ENCODE data around the gene POTEM. TPM values are rescaled to one million over a fixed set of nuclear protein-coding genes. Genes with fewer than 3 reads are reported as not detected.
"Not testable (repeated sequence)": the region's sequence is repeated elsewhere in the genome, so short reads cannot be mapped to it uniquely, and the experiment has no call there.

Gene POTEM
- total RNA-seq, 1 donor from 2014 or later: not detected

DNA sequence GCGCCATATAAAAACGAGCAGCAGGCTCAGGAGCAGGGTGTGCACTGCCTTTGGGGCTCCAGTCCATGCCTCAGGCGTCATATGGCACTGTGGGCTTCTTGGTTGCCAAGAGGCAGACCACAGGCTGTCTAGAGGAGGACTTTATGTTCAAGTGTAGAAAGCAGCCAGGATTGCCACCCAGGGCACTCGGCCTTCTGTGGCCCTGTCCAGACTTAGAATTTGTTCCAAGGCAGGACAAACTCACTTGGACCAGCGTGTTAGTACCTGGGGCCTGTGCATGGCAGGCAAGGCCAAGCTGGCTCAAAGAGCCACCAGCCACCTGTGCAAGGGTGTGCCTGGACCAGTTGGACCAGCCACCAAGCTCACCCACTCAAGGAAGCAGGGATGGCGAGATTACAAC, 40.4 kb downstream of the POTEM start:
- H3K4me1 ChIP-seq; DNase-seq; H3K27me3 ChIP-seq (ENCODE audit: low read depth); H3K4me3 ChIP-seq; H3K36me3 ChIP-seq; H3K9me3 ChIP-seq (replicated peaks); H3K27ac ChIP-seq (replicated peaks); intact Hi-C loops (cut with micrococcal nuclease): not testable (repeated sequence)

DNA sequence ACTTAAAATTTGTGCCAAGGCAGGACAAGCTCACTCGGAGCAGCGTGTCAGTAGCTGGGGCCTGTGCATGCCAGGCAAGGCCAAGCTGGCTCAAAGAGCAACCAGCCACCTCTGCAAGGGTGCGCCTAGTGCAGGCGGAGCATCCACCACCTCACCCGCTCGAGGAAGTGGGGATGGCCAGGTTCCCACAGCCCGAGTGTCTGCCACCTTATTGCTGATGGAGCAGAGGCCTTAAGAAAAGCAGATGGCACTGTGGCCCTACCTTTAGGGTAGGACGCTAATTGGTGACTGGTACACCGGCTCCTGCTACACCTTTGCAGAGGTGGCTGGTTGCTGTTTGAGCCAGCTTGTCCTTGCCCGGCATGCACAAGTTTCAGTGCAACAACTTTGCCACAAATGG, 43.8 kb downstream of the POTEM start:
- intact Hi-C loops (cut with micrococcal nuclease); H3K4me3 ChIP-seq; H3K4me1 ChIP-seq; H3K36me3 ChIP-seq; H3K27ac ChIP-seq (replicated peaks); H3K27me3 ChIP-seq (ENCODE audit: low read depth); H3K9me3 ChIP-seq (replicated peaks); DNase-seq: not testable (repeated sequence)

DNA sequence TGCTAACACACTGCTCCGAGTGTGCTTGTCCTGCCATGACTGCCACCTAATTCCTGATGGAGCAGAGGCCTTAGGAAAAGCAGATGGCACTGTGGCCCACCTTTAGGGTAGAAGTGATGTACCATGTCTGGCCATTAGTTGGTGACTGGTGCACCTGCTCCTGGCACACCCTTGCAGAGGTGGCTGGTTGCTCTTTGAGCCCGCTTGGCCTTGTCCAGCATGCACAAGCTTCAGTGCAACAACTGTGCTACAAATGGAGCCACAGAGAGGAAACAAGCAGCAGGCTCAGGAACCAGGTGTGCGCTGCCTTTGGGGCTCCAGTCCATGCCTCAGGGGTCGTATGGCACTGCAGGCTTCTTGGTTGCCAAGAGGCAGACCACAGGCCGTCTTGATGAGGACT, 44.5 kb downstream of the POTEM start:
- intact Hi-C loops (cut with micrococcal nuclease); H3K4me3 ChIP-seq; H3K4me1 ChIP-seq; DNase-seq; H3K27me3 ChIP-seq (ENCODE audit: low read depth); H3K36me3 ChIP-seq; H3K27ac ChIP-seq (replicated peaks); H3K9me3 ChIP-seq (replicated peaks): not testable (repeated sequence)

DNA sequence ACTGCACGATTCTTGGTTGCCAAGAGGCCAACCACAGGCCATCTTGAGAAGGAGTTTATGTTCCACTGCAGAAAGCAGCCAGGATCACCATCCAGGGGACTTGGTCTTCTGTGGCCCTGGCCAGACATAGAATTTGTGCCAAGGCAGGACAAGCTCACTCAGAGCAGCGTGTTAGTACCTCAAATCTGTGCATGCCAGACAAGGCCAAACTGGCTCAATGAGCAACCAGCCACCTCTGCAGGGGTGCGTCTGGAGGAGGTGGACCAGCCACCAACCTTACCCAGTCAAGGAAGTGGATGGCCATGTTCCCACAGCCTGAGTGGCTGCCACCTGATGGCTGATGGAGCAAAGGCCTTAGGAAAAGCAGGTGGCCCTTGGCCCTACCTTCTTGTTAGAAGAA, 48.0 kb downstream of the POTEM start:
- H3K4me1 ChIP-seq; H3K36me3 ChIP-seq; H3K27me3 ChIP-seq (ENCODE audit: low read depth); H3K27ac ChIP-seq (replicated peaks); DNase-seq; H3K4me3 ChIP-seq; H3K9me3 ChIP-seq (replicated peaks); intact Hi-C loops (cut with micrococcal nuclease): not testable (repeated sequence)

DNA sequence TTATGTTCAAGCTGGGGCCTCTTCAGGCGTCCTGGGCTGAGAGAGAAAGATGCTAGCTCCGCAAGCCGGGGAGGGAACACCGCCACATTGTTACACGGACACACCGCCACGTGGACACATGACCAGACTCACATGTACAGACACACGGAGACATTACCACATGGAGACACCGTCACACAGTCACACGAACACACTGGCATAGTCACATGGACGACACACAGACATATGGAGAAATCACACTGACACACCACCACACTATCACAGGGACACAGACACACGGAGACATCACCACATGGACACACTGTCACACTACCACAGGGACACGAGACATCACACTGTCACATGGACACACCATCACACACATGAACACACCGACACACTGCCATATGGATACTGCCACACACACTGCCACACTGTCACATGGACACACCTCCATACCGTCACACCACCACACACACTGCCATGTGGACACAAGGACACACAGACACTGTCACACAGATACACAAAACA, 57.9 kb downstream of the POTEM start:
- H3K9me3 ChIP-seq (replicated peaks); H3K27me3 ChIP-seq (ENCODE audit: low read depth); H3K4me3 ChIP-seq; DNase-seq; intact Hi-C loops (cut with micrococcal nuclease); H3K27ac ChIP-seq (replicated peaks); H3K36me3 ChIP-seq; H3K4me1 ChIP-seq: not testable (repeated sequence)

DNA sequence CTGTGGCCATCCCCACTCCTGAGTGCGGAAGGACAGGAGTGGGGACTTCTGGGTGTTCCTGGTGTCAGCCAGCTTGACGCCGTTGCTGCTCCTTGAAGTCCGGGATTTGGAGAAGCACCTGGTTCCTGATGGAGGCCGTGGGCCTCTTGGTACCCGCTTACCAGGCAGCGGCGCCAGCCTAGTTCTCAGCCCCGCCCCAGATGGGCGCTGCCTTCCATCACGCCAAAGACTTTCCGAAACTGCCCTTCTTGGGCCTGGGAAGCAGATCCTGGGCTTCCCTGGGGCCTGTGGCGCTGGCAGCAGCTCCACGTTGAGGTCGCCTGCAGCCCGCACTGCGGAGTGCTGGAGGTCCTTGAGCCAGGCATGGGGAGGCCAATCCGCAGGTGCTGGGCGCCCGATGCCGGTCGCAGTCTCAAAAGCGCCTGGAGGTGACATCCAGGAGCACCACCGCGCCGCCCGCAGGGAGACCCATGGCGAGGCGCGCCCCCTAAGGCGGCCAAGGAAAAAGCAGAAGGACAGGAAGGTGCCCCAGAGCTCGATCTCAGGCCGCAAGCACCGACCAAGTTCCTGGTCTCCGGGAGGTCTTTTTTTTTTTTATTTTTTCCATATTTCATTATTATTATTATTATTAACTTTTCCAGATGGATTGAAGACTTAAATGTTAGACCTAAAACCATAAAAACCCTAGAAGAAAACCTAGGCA, 59.6 kb downstream of the POTEM start:
- H3K4me3 ChIP-seq; H3K36me3 ChIP-seq; H3K27me3 ChIP-seq (ENCODE audit: low read depth); intact Hi-C loops (cut with micrococcal nuclease); DNase-seq; H3K9me3 ChIP-seq (replicated peaks); H3K27ac ChIP-seq (replicated peaks); H3K4me1 ChIP-seq: not testable (repeated sequence)

DNA sequence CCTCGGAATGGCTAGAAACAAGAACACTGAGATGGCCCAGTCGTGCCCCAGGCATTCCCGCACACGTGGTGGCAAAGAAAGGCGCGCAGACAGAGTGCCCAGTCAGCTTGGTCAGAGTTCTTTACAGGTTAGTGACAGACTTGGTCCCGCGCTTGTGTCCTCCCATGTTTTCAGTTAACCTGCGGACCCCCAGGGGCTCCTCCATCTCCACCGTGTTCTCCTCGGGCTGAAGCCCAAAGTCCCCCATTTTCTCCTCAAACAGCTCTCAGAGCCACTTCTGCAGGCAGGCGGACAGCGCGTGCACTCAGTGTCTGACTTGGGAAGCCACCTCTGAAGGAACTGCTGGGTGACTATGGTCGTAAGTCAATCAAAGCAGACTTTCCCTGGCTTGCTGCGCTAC, 60.7 kb downstream of the POTEM start:
- H3K4me3 ChIP-seq; H3K36me3 ChIP-seq; H3K4me1 ChIP-seq; intact Hi-C loops (cut with micrococcal nuclease); H3K27me3 ChIP-seq (ENCODE audit: low read depth); H3K9me3 ChIP-seq (replicated peaks); DNase-seq; H3K27ac ChIP-seq (replicated peaks): not testable (repeated sequence)

DNA sequence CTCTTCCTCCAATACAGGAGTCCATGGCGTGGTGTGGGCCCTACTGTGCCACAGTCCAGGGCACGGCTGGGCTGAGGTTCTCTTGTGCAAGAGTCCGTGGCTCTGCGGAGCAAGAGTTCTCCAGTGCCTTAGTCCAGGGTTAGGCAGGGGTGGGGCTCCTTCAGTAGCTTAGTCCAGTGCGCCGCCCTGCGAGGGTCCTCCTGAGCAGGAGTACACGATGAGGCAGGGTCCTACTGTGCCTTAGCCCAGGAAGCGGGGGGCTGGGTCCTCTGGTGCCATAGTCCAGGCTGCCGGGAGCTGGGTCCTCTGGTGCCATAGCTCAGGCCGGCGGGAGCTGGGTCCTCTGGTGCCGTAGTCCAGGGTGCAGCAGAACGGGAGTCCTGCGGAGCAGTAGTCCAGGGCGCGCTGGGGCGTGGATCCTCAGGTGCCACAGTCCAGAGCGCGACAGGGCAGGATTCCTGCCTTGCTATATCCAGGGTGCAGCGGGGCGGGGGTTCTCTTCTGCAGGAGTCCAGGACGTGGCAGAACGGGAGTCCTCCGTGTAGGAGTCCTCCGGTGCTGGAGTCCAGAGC, 69.7 kb downstream of the POTEM start:
- H3K9me3 ChIP-seq (replicated peaks); DNase-seq; H3K4me1 ChIP-seq; H3K27ac ChIP-seq (replicated peaks); H3K4me3 ChIP-seq; intact Hi-C loops (cut with micrococcal nuclease); H3K27me3 ChIP-seq (ENCODE audit: low read depth); H3K36me3 ChIP-seq: not testable (repeated sequence)

DNA sequence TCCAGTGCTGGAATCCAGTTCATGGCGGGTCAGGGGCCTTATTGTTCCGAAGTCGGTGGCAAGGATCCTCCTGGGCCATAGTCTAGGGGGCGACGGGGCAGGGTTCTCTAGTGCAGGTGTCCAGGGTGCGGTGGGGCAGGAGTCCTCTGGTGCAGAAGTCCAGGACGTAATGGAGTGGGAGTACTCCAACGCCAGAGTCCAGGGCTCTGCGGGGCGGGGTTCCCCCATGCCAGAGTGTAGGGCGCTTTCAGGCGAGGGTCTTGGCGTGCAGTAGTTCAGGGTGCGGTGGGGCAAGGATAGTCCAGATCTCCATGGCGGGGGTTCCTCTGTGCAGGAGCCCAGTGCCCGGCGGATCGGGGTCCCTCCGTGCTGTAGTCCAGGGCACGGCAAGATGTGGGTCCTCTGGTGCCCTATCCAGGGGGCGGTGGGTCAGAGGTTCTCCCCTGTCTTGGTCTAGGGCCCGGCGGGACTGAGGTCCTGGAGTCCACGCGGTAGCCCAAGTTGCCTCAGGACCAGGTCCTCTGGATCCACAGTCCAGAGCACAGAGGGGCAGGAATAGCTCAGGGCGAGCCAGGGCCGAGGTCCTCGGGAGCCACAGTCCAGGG, 70.9 kb downstream of the POTEM start:
- H3K4me3 ChIP-seq; H3K4me1 ChIP-seq; H3K27ac ChIP-seq (replicated peaks); H3K27me3 ChIP-seq (ENCODE audit: low read depth); H3K9me3 ChIP-seq (replicated peaks); intact Hi-C loops (cut with micrococcal nuclease); H3K36me3 ChIP-seq; DNase-seq: not testable (repeated sequence)

DNA sequence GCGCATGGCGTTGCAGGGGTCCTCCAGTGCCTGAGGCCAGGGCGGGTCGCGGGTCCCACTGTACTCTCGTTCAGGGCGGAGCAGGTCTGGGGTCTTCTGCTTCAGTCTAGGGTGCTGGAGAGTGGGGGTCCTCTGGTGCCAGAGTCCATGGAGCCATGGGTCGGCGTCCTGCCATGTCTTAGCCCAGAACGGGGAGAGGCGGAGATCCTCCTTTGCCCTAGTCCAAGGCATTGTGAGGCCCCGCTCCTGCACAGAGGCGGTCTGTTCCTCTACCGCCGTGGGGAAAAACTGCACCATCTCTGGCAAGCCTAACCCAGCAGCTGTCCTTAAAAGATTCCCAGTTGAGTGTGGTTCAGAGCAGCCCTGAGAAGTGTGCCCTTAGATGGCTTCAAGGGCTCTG, 71.6 kb downstream of the POTEM start:
- H3K36me3 ChIP-seq; H3K9me3 ChIP-seq (replicated peaks); H3K27ac ChIP-seq (replicated peaks); H3K4me3 ChIP-seq; H3K27me3 ChIP-seq (ENCODE audit: low read depth); DNase-seq; H3K4me1 ChIP-seq; intact Hi-C loops (cut with micrococcal nuclease): not testable (repeated sequence)

DNA sequence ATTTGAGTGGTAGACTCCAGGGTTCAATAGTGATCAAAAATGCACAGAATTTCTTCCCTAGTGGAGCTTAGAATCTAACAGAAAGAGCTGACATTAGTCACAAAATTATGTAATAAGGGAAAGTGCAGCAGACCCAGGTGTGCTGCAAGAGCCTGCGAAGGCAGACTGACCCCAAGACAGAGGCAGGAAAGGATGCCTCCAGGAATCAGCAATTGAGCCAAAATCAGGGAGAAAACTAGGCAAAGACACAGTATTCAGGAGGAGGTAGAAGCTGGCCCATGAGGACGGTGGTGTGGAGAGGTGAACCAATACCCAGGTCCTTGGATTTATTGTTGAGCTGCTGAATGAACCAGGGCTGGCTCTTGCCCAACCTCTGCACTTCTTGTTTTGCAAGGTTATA, 76.2 kb downstream of the POTEM start:
- intact Hi-C loops (cut with micrococcal nuclease); H3K36me3 ChIP-seq; DNase-seq; H3K27me3 ChIP-seq (ENCODE audit: low read depth); H3K9me3 ChIP-seq (replicated peaks); H3K4me3 ChIP-seq; H3K4me1 ChIP-seq; H3K27ac ChIP-seq (replicated peaks): not testable (repeated sequence)

Data from left ventricle myocardium inferior (tissue), 1 donor.